Endothelial cell (in vitro differentiated cells): Measurements from ENCODE around the gene SCARB2. TPM values are rescaled to one million over a fixed set of nuclear protein-coding genes. Genes with fewer than 3 reads are reported as not detected.

Source experiments
- DNase-seq: peaks from one replicate; pipeline ENCODE4 v3.0.0; 2021; ENCODE audit warnings: low spot score
- H3K27ac Mint-ChIP-seq: one replicate; pipeline ENCODE4 v1.8.0; 2021; ENCODE audit warnings: mixed read lengths, inconsistent platforms; ENCODE audit not compliant: unreplicated experiment
- H3K27me3 Mint-ChIP-seq: one replicate; pipeline ENCODE4 v1.8.0; 2021; ENCODE audit warnings: mild to moderate bottlenecking, moderate library complexity, mixed read lengths, inconsistent platforms; ENCODE audit not compliant: unreplicated experiment
- H3K36me3 Mint-ChIP-seq: one replicate; pipeline ENCODE4 v1.8.0; 2021; ENCODE audit warnings: mild to moderate bottlenecking, low read depth, mixed read lengths, inconsistent platforms; ENCODE audit not compliant: unreplicated experiment
- H3K4me1 Mint-ChIP-seq: one replicate; pipeline ENCODE4 v1.8.0; 2021; ENCODE audit warnings: mild to moderate bottlenecking, mixed read lengths, inconsistent platforms; ENCODE audit not compliant: unreplicated experiment
- H3K4me3 Mint-ChIP-seq: one replicate; pipeline ENCODE4 v1.8.0; 2021; ENCODE audit warnings: mild to moderate bottlenecking, mixed read lengths, inconsistent platforms; ENCODE audit not compliant: unreplicated experiment
- H3K9me3 Mint-ChIP-seq: one replicate; pipeline ENCODE4 v1.8.0; 2021; ENCODE audit warnings: mixed read lengths, inconsistent platforms; ENCODE audit not compliant: unreplicated experiment
- total RNA-seq: library from RNA; stranded (reverse); fragmentation: NEBNext Ultra II Directional; extraction: Animal tissue kit (Norgen Biotek cat#: 25700); gene quantifications from one replicate; pipeline ENCODE4 v1.2.1, GENCODE V29; 2021; ENCODE audit not compliant: unreplicated experiment
- TF ChIP-seq, protein P1 (sequence below): fragments of 200-600 bp; sonication (generic); IDR thresholded peaks from one replicate; pipeline ENCODE4 v1.5.0; 2021; ENCODE audit warnings: antibody characterized with exemption; ENCODE audit not compliant: unreplicated experiment

Gene SCARB2
- total RNA-seq, 1 donor from 2014 or later: 181 TPM

GRCh38 chr4:76178296-76178695 lies 35.3 kb downstream of the SCARB2 start:
- Mint-ChIP-seq H3K36me3 (peaks cover 22% of the 10 kb centered on the region), H3K27me3 (no peaks in the 10 kb centered on the region), H3K4me1 (peaks cover 7% of the 10 kb centered on the region), H3K4me3 (no peak overlapping the region), H3K9me3 (no peaks in the 10 kb centered on the region), H3K27ac (no peak overlapping the region)
- DNase-seq: no peak
- TF ChIP-seq, protein P1, sequence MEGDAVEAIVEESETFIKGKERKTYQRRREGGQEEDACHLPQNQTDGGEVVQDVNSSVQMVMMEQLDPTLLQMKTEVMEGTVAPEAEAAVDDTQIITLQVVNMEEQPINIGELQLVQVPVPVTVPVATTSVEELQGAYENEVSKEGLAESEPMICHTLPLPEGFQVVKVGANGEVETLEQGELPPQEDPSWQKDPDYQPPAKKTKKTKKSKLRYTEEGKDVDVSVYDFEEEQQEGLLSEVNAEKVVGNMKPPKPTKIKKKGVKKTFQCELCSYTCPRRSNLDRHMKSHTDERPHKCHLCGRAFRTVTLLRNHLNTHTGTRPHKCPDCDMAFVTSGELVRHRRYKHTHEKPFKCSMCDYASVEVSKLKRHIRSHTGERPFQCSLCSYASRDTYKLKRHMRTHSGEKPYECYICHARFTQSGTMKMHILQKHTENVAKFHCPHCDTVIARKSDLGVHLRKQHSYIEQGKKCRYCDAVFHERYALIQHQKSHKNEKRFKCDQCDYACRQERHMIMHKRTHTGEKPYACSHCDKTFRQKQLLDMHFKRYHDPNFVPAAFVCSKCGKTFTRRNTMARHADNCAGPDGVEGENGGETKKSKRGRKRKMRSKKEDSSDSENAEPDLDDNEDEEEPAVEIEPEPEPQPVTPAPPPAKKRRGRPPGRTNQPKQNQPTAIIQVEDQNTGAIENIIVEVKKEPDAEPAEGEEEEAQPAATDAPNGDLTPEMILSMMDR: no peak

DNA sequence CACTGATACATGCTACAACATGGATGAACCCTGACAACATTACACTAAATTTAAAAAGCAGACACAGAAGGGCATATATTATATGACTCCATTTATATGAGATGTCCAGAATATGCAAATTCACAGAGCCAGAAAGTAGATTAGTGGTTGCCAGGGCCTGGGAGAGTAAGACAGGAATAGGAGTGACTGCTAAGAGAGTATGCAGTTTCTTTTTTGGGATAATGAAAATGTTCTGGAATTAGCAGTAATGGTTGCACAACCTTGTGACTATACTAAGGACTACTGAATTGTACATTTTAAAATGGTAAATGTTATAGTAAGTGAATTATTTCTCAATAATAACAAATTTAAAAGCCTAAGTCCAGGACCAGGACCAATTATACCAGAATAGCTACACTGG lies 35.9 kb downstream of the SCARB2 start:
- Mint-ChIP-seq H3K4me1 (peaks cover 7% of the 10 kb centered on the region), H3K4me3 (no peak overlapping the region), H3K36me3 (peaks cover 28% of the 10 kb centered on the region), H3K27me3 (no peaks in the 10 kb centered on the region), H3K27ac (no peak overlapping the region), H3K9me3 (no peaks in the 10 kb centered on the region)
- TF ChIP-seq, protein P1: no peak
- no peak for DNase-seq

DNA sequence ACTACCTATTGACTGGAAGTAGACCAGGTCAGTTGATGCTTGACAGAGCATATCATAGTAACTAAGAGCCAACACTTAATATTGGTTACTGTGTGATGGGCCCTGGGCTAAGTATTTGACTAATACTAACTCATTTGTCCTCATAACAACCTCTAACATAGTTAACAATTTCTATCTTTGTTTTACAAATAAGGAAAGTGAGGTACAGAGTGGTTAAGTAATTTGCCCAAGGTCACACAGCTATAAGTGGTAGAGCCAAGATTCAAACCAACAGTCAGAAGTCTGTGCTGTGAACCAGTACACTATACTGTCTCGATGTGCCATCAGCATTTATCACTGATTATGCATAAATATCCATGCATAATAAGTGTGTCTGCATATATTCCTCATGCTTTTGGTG lies 38.3 kb downstream of the SCARB2 start:
- H3K9me3 Mint-ChIP-seq: no peaks in the 10 kb centered on the region
- TF ChIP-seq, protein P1: no peak
- no peak for DNase-seq
- no peak overlapping the region for H3K4me3 Mint-ChIP-seq
- no peak overlapping the region for H3K27ac Mint-ChIP-seq
- no peaks in the 10 kb centered on the region for H3K27me3 Mint-ChIP-seq
- peaks cover 35% of the 10 kb centered on the region for H3K36me3 Mint-ChIP-seq
- peaks cover 7% of the 10 kb centered on the region for H3K4me1 Mint-ChIP-seq

DNA sequence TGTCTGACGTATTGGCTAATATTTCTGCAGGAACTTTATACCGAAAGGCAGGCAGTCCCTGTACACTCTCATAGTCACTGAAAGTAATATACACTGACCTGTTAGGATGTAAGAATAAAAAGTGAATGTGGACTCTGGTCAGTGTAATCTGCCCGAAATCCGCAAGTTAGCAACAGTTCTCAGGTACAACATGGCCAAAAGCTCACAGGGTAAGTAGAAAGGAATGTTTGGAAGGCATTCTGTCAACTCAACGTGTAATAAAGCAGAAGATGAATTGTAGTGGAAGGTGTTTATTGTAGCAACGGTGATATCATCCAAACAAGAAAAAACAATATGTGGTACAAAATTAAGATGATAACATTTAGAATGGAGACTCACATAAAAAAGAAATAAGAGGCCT lies 39.4 kb downstream of the SCARB2 start:
- TF ChIP-seq, protein P1: no peak
- no peak overlapping the region for H3K4me3 Mint-ChIP-seq
- no peaks in the 10 kb centered on the region for H3K9me3 Mint-ChIP-seq
- H3K27ac Mint-ChIP-seq: no peak overlapping the region
- no peaks in the 10 kb centered on the region for H3K27me3 Mint-ChIP-seq
- H3K36me3 Mint-ChIP-seq: peaks cover 35% of the 10 kb centered on the region
- peaks cover 7% of the 10 kb centered on the region for H3K4me1 Mint-ChIP-seq
- no peak for DNase-seq

DNA sequence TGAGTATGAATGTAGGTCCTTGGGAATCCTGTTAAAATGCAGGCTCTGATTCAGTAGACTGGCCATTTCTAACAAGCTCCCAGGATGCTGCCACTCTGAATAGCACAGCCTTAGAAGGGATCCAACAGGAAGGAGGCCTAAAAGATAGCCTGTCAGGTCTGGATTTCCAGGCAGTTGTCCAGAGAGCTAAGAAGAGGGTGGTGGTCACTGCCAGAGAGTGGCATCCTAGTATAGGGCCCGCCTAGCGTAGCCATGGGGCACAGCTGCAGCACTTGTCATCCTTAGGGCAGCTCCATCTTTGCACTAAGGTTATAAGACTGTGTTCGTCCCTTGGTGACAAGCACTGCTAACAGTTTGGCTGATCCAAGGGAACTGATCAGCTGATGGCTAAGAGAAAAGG lies 44.9 kb downstream of the SCARB2 start:
- H3K4me3 Mint-ChIP-seq: no peak overlapping the region
- no peaks in the 10 kb centered on the region for H3K27me3 Mint-ChIP-seq
- H3K36me3 Mint-ChIP-seq: peaks cover 41% of the 10 kb centered on the region
- no peaks in the 10 kb centered on the region for H3K9me3 Mint-ChIP-seq
- H3K4me1 Mint-ChIP-seq: no peaks in the 10 kb centered on the region
- no peak overlapping the region for H3K27ac Mint-ChIP-seq
- DNase-seq: no peak
- TF ChIP-seq, protein P1: no peak
